ENCODE results near the gene CCDC112.

DNA sequence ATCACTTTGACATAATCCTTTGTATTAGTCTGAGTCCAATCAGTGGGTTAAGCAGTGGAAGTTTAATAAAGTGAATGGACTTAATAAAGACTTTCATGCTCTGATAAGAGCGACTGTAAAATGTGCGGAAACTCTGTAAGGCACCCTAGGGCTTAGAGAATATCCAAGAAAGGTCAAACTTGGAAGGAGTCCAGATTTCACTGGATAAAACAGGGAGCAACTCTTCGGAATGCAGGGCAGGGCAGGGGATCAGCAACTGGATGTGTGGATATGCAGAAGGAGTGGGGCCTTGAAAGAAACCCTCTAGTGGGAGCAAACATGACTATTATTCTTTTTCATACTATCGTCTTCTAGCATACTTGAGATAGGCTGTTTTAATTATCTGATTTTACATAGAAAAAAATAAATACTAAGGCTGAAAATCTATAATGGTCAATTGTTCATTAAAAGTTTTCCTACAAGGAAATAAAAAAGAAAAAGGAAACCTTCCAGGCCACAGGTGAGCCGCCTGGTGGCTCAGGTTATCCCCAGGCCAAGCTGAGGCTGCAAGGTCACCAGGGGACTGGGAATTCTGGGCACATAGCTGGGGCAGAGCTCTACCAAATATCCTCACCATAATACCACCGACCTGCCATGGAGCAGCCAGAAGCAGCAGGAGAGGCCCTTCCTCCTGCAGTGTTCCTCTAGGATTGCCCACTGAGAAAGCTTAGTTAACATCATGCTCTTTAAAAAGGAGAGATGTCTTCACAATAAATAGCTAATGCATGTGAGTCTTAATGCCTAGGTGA is 46.3 kb upstream of the CCDC112 start:
- no peak for TF ChIP-seq CTCF (IDR thresholded peaks at IDR 0.05 in 8 of 11, conservative IDR thresholded peaks at IDR 0.05 in 3 of 11)
- TF ChIP-seq POLR2AphosphoS5 (IDR thresholded peaks at IDR 0.05), result no peak
